ENCODE results near the gene ARIH2.

The ARIH2 gene

GRCh38 chr3:48928679-48929078 lies 10.0 kb downstream of the ARIH2 start:
- in situ Hi-C loops (cut with HindIII; ENCODE audit: low sequenced_read_pairs), result no loop called here

GRCh38 chr3:48929358-48930035 lies 10.9 kb downstream of the ARIH2 start:
- in situ Hi-C loops (cut with HindIII; ENCODE audit: low sequenced_read_pairs), result no loop called here

- in situ Hi-C loops (cut with HindIII; ENCODE audit: low sequenced_read_pairs), result no loop called here
Measured at GRCh38 chr3:48930590-48930989, 11.9 kb downstream of the ARIH2 start.

- in situ Hi-C loops (cut with HindIII; ENCODE audit: low sequenced_read_pairs), result no loop called here
Measured at GRCh38 chr3:48931944-48932580, 13.4 kb downstream of the ARIH2 start.

GRCh38 chr3:48934333-48934991 lies 15.8 kb downstream of the ARIH2 start:
- in situ Hi-C loops (cut with HindIII; ENCODE audit: low sequenced_read_pairs), result no loop called here

GRCh38 chr3:48935530-48935929 lies 16.9 kb downstream of the ARIH2 start:
- in situ Hi-C loops (cut with HindIII; ENCODE audit: low sequenced_read_pairs), result no loop called here

GRCh38 chr3:48938156-48938555 lies 19.5 kb downstream of the ARIH2 start:
- in situ Hi-C loops (cut with HindIII; ENCODE audit: low sequenced_read_pairs), result no loop called here

GRCh38 chr3:48938689-48939088 lies 20.0 kb downstream of the ARIH2 start:
- in situ Hi-C loops (cut with HindIII; ENCODE audit: low sequenced_read_pairs), result no loop called here

GRCh38 chr3:48945432-48945831 lies 26.8 kb downstream of the ARIH2 start:
- in situ Hi-C loops (cut with HindIII; ENCODE audit: low sequenced_read_pairs), result no loop called here

- in situ Hi-C loops (cut with HindIII; ENCODE audit: low sequenced_read_pairs), result no loop called here
Measured at GRCh38 chr3:48945891-48946549, 27.4 kb downstream of the ARIH2 start.

GRCh38 chr3:48949376-48949717 lies 30.7 kb downstream of the ARIH2 start:
- in situ Hi-C loops (cut with HindIII; ENCODE audit: low sequenced_read_pairs), result no loop called here

GRCh38 chr3:48950051-48950450 lies 31.4 kb downstream of the ARIH2 start:
- in situ Hi-C loops (cut with HindIII; ENCODE audit: low sequenced_read_pairs), result no loop called here

GRCh38 chr3:48951764-48952163 lies 33.1 kb downstream of the ARIH2 start:
- in situ Hi-C loops (cut with HindIII; ENCODE audit: low sequenced_read_pairs), result no loop called here

- in situ Hi-C loops (cut with HindIII; ENCODE audit: low sequenced_read_pairs), result no loop called here
Measured at GRCh38 chr3:48952510-48953118, 34.0 kb downstream of the ARIH2 start.

GRCh38 chr3:48957006-48957705 lies 38.5 kb downstream of the ARIH2 start:
- in situ Hi-C loops (cut with HindIII; ENCODE audit: low sequenced_read_pairs), result no loop called here

- in situ Hi-C loops (cut with HindIII; ENCODE audit: low sequenced_read_pairs), result no loop called here
Measured at GRCh38 chr3:48960841-48961413, 42.3 kb downstream of the ARIH2 start.

GRCh38 chr3:48962340-48962739 lies 43.7 kb downstream of the ARIH2 start:
- in situ Hi-C loops (cut with HindIII; ENCODE audit: low sequenced_read_pairs), result no loop called here

GRCh38 chr3:48962939-48963338 lies 44.3 kb downstream of the ARIH2 start:
- in situ Hi-C loops (cut with HindIII; ENCODE audit: low sequenced_read_pairs), result no loop called here

GRCh38 chr3:48963591-48963990 lies 44.9 kb downstream of the ARIH2 start:
- in situ Hi-C loops (cut with HindIII; ENCODE audit: low sequenced_read_pairs), result no loop called here

GRCh38 chr3:48966367-48966766 lies 47.7 kb downstream of the ARIH2 start:
- in situ Hi-C loops (cut with HindIII; ENCODE audit: low sequenced_read_pairs), result no loop called here
